22Rv1 (cell line): ENCODE data around the gene LENG8.

Experiments
- ZFX ChIP-seq: fragments of 450-650 bp; IDR thresholded peaks from 2 replicates; pipeline ENCODE4 v1.6.1; 2017; ENCODE audit warnings: antibody characterized with exemption, borderline replicate concordance
- TF ChIP-seq, protein P1 (sequence below): fragments of 450-650 bp; IDR thresholded peaks from 2 replicates; pipeline ENCODE4 v1.5.1; 2017; ENCODE audit warnings: mild to moderate bottlenecking

DNA sequence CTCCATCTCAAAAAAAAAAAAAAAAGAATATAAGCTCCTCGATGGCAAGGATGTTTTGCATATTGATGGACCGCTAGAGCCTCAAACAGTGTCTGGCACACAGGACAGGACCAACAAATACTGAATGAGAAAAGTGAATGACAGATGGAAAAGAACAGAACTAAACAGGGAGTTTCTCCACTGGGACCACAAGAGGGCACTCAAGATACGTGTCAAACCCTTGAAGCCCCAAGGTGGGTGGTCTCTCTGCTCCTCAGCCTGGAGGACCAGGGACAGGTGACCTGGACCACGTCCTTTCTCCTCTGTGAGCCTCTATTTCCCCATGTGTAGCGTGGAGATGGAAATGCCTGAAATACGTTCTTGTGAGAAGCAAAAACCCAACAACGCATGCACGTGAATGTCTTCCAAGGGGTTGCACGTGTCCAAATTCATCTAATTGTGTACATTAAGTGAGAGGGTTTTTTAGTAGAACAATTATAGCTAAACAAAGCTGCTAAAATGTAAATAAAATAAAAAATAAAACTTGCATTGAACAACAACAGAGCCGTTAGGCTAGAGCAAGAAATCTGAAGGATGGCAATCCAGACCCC lies 29.8 kb downstream of the LENG8 start:
- TF ChIP-seq, protein P1, sequence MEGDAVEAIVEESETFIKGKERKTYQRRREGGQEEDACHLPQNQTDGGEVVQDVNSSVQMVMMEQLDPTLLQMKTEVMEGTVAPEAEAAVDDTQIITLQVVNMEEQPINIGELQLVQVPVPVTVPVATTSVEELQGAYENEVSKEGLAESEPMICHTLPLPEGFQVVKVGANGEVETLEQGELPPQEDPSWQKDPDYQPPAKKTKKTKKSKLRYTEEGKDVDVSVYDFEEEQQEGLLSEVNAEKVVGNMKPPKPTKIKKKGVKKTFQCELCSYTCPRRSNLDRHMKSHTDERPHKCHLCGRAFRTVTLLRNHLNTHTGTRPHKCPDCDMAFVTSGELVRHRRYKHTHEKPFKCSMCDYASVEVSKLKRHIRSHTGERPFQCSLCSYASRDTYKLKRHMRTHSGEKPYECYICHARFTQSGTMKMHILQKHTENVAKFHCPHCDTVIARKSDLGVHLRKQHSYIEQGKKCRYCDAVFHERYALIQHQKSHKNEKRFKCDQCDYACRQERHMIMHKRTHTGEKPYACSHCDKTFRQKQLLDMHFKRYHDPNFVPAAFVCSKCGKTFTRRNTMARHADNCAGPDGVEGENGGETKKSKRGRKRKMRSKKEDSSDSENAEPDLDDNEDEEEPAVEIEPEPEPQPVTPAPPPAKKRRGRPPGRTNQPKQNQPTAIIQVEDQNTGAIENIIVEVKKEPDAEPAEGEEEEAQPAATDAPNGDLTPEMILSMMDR: peak; percentile 80
- TF ChIP-seq ZFX: no peak
